WTC11 (cell line): ENCODE results near the gene LY9.
"Not testable (repeated sequence)": the region's sequence is repeated elsewhere in the genome, so short reads cannot be mapped to it uniquely, and the experiment has no call there.

Source experiments
- ATF2 ChIP-seq: sonication (generic); formaldehyde crosslinking; IDR thresholded peaks from 2 replicates; pipeline ENCODE4 v1.8.1; 2022; ENCODE audit warnings: low read depth, missing genetic modification reagents, borderline replicate concordance
- CTCF ChIP-seq: fragments of 200-600 bp; IDR thresholded peaks from 2 replicates; pipeline ENCODE4 v1.8.0; 2022; ENCODE audit warnings: antibody characterized with exemption
- E2F4 ChIP-seq: sonication (generic); formaldehyde crosslinking; IDR thresholded peaks from 2 replicates; pipeline ENCODE4 v1.8.1; 2022; ENCODE audit warnings: low read depth, mild to moderate bottlenecking, moderate library complexity, missing genetic modification reagents, borderline replicate concordance
- IRF2 ChIP-seq: sonication (generic); formaldehyde crosslinking; IDR thresholded peaks from 2 replicates; pipeline ENCODE4 v1.8.0; 2022; ENCODE audit warnings: low read depth, missing genetic modification reagents, borderline replicate concordance
- KAT7 ChIP-seq: sonication (generic); formaldehyde crosslinking; IDR thresholded peaks from 2 replicates; pipeline ENCODE4 v1.8.1; 2023; ENCODE audit warnings: missing genetic modification reagents, mild to moderate bottlenecking, borderline replicate concordance
- SMAD3 ChIP-seq: sonication (generic); formaldehyde crosslinking; IDR thresholded peaks from 2 replicates; pipeline ENCODE4 v1.8.0; 2022; ENCODE audit warnings: missing genetic modification reagents, mild to moderate bottlenecking, borderline replicate concordance
- SP1 ChIP-seq: sonication (generic); formaldehyde crosslinking; conservative IDR thresholded peaks from 2 replicates; pipeline ENCODE4 v1.8.1; 2022; ENCODE audit warnings: missing genetic modification reagents
- USF1 ChIP-seq: sonication (generic); formaldehyde crosslinking; IDR thresholded peaks from 2 replicates; pipeline ENCODE4 v1.8.0; 2022; ENCODE audit warnings: mild to moderate bottlenecking, missing genetic modification reagents
- ZNF671 ChIP-seq: fragments of 250-450 bp; sonication (Bioruptor Pico); IDR thresholded peaks from 2 replicates; pipeline ENCODE4 v1.8.0; 2021; ENCODE audit warnings: mild to moderate bottlenecking

- TF ChIP-seq ZNF671 (CRISPR knock-in tag); CTCF; KAT7 (CRISPR knock-in tag); IRF2 (CRISPR knock-in tag); ATF2; USF1; E2F4 (CRISPR knock-in tag); SP1; SMAD3 (CRISPR knock-in tag): not testable (repeated sequence)
These were observed 12.8 kb upstream of the LY9 start for GRCh38 chr1:160782988-160783765.
